WTC11 (cell line): ENCODE measurements around the gene HHIPL1.

Source experiments
- CTCF ChIP-seq: fragments of 200-600 bp; IDR thresholded peaks from 2 replicates; pipeline ENCODE4 v1.8.0; 2022; ENCODE audit warnings: antibody characterized with exemption
- HMGXB4 ChIP-seq: sonication (generic); formaldehyde crosslinking; IDR thresholded peaks from 2 replicates; pipeline ENCODE4 v1.8.1; 2023; ENCODE audit warnings: mild to moderate bottlenecking, moderate library complexity, missing genetic modification reagents
- KAT7 ChIP-seq: sonication (generic); formaldehyde crosslinking; IDR thresholded peaks from 2 replicates; pipeline ENCODE4 v1.8.1; 2023; ENCODE audit warnings: missing genetic modification reagents, mild to moderate bottlenecking, borderline replicate concordance
- MXD4 ChIP-seq: fragments of 250-450 bp; sonication (Bioruptor Pico); IDR thresholded peaks from 2 replicates; pipeline ENCODE4 v1.8.0; 2021; ENCODE audit warnings: mild to moderate bottlenecking, moderate library complexity, borderline replicate concordance
- NR3C1 ChIP-seq: sonication (generic); formaldehyde crosslinking; conservative IDR thresholded peaks from 2 replicates; pipeline ENCODE4 v1.8.1; 2023; ENCODE audit warnings: low read depth, mild to moderate bottlenecking, missing genetic modification reagents
- ZNF138 ChIP-seq: sonication (generic); formaldehyde crosslinking; conservative IDR thresholded peaks from 2 replicates; pipeline ENCODE4 v1.8.1; 2022; ENCODE audit warnings: mild to moderate bottlenecking, moderate library complexity, missing genetic modification reagents
- ZNF232 ChIP-seq: sonication (generic); formaldehyde crosslinking; IDR thresholded peaks from 2 replicates; pipeline ENCODE4 v1.8.0; 2022; ENCODE audit warnings: mild to moderate bottlenecking, missing genetic modification reagents
- TF ChIP-seq, protein P1 (sequence below): sonication (generic); formaldehyde crosslinking; conservative IDR thresholded peaks from 2 replicates; pipeline ENCODE4 v1.8.1; 2023; ENCODE audit warnings: mild to moderate bottlenecking, low read depth, missing genetic modification reagents, moderate library complexity

DNA sequence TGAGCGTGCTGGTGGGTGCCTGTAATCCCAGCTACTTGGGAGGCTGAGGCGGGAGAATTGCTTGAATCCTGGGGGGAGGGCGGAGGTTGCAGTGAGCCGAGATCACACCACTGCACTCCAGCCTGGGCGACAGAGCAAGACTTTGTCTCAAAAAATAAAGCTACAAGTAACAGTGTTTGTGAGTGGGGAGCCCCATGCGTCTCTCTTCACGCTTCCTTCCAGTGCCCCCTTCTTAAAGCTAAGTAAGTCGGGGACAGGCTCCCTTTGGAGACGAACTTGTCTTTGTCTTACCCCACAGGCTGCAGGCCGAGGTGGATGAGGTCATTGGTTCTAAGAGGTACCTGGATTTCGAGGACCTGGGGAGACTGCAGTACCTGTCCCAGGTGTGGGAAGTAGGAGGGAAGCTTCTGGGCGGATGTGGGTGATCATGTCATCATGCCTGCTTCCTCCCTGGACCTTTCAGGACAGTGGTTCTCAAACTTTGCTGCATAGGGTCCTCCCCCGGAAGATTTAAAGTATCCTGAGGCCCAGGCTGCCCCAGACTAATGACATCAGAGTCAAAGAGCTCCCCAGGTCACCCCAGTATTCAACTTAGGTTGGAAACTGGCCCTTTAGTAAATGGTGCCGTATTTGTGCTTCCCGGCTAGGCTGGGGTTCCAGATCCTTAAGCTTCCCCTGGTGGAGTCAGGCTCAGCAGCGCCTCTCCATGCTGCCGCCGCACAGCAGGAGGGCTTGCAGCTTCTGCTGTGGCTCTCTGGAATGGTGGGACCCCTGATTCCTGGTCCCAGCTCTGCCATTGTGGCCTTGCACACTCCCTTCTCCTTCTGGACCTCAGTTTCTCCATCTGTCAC lies 76.2 kb downstream of the HHIPL1 start:
- TF ChIP-seq CTCF (no peak), ZNF232 (no peak), ZNF138 (CRISPR knock-in tag) (no peak), NR3C1 (CRISPR knock-in tag) (no peak), MXD4 (no peak), HMGXB4 (CRISPR knock-in tag) (no peak), KAT7 (CRISPR knock-in tag) (no peak)
- TF ChIP-seq, protein P1, sequence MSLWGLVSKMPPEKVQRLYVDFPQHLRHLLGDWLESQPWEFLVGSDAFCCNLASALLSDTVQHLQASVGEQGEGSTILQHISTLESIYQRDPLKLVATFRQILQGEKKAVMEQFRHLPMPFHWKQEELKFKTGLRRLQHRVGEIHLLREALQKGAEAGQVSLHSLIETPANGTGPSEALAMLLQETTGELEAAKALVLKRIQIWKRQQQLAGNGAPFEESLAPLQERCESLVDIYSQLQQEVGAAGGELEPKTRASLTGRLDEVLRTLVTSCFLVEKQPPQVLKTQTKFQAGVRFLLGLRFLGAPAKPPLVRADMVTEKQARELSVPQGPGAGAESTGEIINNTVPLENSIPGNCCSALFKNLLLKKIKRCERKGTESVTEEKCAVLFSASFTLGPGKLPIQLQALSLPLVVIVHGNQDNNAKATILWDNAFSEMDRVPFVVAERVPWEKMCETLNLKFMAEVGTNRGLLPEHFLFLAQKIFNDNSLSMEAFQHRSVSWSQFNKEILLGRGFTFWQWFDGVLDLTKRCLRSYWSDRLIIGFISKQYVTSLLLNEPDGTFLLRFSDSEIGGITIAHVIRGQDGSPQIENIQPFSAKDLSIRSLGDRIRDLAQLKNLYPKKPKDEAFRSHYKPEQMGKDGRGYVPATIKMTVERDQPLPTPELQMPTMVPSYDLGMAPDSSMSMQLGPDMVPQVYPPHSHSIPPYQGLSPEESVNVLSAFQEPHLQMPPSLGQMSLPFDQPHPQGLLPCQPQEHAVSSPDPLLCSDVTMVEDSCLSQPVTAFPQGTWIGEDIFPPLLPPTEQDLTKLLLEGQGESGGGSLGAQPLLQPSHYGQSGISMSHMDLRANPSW: no peak
